Stimulated activated CD8-positive, alpha-beta memory T cell treated with anti-CD3 and anti-CD28 coated beads, Interleukin-15, amount 100 ng/mL, for 1 hour (primary cell): Measurements from ENCODE around the gene TPM4.

Experiments used
- DNase-seq: peaks from one replicate; pipeline ENCODE4 v3.0.0-alpha.2; 2020; ENCODE audit warnings: low read depth

TPM4 gene

DNA sequence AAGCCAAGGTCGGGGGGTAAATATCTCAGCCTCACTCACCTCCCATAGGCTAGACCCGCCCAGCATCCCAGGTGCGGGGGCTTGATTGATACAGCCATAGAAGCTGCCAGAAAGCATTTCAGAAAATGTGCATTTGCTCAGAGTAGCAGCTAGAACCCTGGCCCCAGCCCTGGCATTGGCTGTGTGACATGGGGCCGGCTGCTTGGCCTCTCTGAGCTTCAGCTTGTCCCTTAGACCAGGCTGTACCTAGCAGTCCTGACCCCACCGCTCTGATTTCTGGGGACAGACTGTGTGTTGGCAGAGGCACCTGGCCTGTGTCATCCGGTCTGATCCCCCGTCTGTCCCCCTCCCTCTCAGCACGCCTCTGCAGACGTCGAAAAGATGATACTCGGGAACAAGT, 50.8 kb downstream of the TPM4 start:
- DNase-seq, result no peak

DNA sequence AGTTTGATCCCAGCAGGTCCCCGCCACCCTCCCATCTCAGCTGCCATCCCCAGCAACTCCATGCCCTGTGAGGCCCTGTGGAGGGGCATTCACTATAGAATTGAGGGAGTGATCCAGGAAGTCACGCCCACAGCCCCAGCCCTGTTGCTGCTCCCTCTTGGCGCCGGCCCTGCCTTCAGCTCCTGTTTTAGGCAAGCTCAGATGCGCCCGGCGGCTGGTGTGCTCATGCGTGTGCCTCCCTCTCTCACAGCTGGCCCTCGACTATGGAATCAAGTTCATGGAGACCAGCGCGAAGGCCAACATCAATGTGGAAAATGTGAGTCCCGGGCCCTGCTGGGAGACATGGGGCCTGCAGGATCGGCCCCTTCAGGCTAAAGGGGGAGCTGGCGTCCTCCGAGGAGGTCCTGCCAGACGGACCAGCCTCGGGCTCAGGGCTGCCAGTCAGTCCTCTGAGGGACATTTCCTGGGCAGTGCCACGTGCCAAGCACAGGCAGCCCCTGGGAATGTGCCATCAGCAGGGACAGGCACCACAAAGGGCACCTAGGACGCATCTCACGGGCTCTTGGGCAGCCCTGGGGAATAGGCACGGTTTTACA, 51.6 kb downstream of the TPM4 start:
- DNase-seq, result no peak

DNA sequence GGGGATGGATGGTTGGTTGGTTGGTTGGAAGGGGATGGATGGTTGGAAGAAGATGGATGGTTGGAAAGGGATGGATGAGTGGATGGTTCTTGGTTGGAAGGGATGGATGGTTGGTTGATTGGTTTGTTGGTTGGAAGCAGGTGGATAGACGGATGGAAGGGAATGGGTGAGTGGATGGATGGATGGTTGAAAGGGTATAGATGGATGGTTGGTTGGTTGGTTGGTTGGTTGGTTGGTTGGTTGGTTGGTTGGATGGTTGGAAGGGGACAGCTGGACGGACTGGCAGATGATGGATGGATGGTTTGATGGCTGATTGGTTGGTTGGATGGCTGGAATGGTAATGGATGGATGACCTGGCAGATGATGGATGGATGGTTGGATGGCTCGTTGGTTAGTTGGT, 55.4 kb downstream of the TPM4 start:
- DNase-seq, result no peak

DNA sequence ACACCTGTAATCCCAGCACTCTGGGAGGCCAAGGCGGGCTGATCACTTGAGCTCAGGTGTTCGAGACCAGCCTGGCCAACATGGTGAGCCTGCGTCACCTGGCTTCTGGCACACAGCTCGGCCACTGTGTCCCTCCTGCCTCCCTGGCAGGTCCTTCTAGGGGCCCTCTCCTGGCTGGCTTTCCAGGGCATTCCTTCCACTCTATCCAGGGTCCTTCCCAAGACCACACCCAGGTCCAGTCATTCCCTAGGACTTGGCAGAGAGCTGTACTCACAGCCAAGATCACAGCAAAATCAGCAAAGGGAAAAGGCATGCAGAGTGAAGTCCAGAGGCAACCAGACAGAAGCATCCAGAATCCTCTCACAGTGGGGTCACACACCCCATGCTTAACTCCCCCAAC, 57.5 kb downstream of the TPM4 start:
- DNase-seq, result no peak

DNA sequence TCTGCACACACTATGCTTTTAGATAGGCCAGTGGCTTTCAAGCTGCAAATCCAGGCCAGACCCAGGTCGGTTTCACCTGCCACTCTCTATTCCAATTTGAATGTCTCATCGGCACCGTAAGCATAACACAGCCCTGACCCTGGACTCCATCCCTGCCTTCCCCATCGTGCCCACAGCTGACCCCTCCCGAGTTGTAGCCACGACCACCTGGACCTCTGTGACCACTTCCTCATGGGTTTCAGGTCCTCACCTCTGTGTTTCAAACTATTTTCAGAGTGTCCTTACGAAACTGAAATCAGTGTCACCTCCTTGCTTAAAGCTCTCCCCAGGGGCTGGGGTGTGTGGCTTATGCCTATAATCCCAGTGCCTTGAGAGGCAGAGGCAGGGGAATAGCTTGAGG, 58.2 kb downstream of the TPM4 start:
- no peak for DNase-seq

DNA sequence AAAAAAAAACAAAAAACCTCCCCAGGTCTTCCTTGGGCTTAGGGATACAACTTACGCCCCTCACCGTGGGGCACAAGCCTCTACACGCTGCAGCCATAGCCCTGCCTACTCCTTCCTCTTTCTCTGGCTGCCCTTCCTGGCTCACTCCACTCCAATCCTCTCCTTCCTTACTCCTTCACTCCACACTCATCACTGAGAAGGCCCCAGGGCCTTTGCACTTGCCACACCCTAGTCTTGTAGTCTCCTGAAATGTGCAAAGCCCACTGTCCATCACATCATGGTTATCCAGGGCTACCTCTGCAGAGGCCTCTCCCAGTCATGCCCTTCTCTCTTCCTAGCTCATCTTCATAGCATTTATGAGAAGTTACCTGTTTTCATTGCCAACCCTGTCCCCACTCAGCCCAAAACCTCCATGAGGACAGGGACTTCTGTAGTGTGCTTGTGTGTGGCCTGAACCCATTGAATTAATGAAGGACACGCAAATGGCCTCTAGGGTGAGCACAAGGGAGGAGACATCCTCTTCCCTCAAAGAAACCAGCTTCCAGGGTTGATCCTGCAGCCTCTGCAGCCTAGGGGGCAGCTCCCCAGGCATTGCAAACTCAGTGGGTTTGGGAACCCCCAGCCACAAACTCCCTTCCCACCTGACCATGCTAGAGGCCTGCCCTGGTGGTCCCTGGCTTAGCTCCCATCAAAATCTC, 59.3 kb downstream of the TPM4 start:
- DNase-seq, result no peak

DNA sequence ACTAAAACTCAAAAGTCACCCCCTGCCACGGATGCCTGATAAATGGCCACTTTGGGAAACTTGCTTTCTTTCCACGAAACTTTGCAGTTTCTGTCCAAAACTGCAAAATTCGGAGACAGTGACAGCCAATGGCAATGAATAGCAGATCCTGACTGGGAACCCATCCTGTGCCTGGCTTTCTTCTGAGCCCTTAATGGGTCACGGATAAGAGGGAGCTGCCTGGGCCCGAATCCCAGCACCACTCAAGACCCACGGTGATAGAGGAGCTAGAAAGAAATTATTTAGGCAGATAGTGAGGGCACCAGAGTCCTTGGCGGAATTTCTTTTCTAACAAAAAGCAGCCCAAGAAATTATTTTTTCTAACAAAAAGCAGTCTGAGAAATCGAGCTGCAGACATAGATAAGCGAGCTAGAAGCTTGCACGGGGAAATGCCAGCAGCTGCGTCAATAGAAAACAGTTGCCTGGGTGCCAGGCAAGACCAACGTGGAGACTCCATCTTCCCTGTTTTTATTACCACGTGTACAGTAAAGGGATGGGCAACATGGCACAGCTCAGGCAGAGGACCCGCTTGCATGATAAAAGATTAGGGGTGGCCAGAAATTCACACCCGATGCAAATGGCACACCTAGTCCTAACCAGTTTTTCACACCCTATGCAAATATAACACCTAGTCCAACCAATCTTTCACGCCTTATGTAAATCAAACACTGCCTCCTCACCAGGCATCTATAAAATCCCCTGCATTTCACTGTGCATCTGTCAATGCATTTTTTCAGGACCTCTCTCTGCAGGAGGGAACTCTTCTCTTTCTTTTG, 60.1 kb downstream of the TPM4 start:
- no peak for DNase-seq

DNA sequence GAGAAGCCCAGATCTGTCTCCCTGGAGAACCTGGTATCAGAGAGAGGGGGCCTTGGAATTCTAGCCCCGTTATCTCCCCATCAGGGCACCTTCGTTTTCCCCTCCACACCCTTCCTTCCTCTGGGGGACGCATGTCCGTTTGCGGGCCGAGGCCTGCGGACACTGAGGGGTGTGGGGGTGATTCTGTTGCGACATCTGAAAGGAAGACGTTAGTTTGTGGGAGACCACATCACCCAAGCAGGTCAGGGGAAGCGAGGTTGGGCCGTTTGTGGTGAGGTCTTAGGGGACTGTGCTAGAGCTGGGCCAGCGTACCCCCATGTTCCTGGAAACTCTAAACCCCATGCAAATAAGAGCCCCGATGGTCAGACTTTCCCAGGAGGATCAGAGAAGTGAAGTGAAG, 63.5 kb downstream of the TPM4 start:
- no peak for DNase-seq

DNA sequence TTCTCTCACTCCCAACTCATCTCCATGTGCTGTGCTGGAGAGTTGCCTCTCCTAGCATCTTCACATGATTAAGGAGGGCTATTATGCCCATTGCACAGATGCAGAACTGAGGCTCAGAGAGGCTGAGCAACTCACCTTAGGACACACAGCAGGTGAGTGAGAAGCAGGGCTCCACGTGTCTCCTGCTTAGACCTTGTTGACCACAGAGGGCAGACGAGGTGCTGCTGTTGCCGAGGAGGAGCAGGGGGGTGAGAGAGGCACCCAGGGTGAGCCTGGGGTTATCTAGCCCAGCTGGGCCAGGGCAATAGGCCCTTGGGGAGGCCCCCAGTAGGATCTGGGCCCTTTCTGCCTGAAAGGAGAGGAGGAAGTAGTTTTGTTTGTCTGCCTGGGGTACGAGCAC, 64.7 kb downstream of the TPM4 start:
- no peak for DNase-seq

DNA sequence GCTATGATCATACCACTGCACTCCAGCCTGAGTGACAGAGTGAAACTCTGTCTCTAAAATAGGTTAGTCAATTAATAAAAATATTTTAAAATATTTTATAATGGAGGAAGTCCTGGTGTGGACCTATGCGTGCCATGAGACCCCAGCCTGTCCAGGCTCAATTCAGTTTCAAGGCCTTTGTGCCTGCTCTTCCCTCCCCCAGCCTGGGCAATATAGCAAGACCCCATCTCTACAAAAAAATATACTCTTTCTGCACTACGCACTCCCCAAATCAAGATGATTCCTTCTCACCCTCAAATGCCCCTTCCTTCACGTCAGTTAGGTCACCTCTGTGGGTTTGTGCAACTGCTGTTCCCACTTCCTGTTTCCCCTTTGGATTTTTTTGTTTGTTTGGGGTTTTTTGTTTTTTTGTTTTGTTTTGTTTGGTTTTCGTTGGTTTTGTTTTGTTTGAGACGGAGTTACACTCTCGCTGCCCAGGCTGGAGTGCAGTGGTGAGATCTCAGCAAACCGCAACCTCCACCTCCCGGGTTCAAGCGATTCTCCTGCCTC, 65.8 kb downstream of the TPM4 start:
- no peak for DNase-seq

DNA sequence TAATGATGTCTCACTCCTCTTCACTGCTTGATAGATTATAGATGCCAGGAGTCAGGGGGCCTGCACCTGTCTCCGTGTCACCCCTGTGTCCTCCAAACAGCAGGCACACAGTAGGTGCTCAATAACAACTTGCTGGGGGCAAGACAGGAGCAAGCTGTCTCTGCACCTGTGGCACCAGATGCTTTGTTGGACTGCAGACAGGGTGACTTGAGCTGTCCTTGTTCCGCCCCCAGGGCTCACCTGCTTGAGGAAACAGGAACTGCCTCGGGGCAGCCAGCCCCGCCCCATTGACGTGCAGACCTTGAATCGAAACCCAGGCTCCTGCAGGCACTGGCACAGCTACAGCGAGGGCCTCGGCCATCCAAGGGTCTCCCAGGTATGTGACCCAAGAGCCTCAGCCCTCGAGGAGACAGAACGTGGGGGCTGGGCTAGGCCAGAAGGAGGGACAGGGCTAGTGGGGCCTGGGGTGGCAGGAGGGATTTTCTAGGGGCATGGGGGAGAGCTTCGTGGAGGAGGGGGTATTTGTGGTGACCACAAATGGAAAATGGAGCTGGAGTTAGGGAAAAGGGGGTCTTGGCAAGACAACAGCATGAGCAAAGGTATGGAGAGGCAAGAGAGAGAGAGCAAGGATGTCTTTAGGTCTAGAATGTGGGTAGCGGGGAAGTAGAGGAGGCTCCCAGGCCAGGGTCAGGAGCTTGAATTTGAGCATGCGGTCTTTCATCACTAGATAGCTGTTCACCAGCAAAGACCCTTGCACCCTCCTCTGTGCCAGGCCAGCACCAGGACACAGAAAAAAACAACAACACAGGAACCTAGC, 67.3 kb downstream of the TPM4 start, which contains the start of gene HSH2D:
Gene HSH2D (plus strand): TSS at position 287 of the 817 bp plus-strand sequence. CDS start 5,066 bp downstream, outside the sequence.
- DNase-seq, result peak; percentile 70

DNA sequence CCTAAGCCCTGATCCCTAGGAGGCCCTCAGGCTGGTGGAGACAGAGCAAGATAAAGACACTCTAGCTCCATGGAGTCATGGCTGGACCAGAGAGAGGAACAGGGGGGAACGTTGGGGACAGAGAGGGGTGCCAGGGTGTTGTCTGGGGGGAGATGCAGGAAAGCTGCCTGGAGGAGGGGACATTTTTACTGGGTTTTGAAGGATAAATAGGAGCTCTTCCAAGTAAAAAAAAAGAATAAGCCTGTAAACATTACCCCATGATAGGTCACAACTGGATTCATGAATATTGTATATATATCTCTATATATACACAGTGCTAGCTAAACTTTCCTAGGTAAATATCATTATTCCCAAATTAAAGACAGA, 67.9 kb downstream of the TPM4 start:
- no peak for DNase-seq

DNA sequence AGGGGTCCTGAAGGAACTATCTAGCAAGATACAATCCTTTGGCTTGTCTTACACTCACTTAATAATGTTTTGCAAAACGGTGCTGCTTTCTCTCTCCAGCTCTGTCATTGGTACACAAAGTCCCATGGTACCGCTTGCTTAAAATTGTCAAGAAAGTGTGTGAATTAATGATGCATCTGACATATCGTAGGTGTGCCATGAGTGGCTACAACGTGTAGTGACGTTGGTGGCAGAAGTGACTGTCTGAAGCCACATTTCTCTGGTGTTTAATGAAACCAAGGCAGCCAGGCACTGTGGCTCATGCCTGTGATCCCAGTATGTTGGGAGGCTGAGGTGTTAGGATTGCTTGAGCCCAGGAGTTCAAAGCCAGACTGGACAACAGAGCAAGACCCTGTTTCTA, 69.8 kb downstream of the TPM4 start:
- no peak for DNase-seq

DNA sequence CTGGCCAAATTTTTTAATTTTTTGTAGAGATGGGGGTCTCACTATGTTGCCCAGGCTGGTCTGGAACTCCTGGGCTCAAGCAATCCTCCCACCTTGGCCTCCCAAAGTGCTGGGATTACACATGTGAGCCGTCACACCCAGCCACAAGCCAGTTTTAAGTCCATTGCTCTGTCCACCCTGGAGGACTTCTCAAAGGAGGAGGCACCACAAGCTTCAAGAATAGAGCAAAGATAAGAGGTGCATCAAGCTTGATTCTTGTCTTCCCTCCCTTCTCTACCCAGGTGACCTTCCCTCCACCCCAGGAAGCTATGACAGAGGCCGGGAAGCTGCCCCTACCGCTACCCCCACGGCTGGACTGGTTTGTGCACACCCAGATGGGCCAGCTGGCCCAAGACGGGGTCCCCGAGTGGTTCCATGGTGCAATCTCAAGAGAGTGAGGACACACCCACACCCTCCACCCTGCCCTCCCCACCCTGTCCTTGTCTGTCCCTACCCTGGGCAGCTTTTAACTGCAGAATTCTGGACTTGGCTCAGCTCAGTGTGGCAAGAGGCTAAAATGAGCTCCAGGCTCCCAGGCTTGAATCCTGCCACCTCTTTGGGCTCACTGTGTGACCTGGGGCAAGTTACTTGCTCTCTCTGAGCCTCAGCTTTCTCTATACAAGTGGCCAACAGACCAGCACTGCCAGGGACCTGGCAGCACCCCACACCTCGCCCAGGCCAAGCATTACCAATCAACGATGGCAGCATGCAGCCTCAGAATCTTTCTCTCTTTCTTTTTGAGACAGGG, 72.3 kb downstream of the TPM4 start:
- DNase-seq, result no peak
